Measurements from ENCODE around the gene TRIM26.

DNA sequence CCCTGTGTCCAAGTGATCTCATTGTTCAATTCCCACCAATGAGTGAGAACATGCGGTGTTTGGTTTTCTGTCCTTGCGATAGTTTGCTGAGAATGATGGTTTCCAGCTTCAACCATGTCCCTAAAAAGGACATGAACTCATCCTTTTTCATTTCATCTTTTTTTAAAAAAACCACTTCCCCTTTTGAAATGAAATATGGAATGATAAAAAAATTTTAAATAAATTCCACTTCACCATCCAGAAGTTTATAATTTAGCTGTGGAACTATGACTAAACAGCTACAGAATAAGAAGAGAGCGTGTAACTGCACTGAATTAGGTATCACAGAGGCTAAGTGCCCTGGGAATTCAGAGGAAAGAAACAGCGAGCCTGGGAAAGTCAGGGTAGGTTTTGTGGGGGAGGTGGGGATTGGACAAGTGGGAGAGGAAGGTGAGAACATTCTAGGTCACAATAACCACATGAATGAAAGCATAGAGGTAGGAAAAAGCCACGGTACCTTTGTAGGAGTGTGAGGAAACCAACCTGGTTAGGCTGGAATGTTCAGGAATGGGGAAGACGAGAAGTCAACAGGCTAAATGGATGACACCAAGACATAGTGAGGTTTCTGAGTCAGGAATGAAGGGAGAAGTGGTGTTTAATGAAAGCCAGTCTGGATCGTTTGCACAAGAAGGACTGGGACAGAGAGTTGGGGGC, 63.2 kb downstream of the TRIM26 start:
- TF ChIP-seq, protein P1, sequence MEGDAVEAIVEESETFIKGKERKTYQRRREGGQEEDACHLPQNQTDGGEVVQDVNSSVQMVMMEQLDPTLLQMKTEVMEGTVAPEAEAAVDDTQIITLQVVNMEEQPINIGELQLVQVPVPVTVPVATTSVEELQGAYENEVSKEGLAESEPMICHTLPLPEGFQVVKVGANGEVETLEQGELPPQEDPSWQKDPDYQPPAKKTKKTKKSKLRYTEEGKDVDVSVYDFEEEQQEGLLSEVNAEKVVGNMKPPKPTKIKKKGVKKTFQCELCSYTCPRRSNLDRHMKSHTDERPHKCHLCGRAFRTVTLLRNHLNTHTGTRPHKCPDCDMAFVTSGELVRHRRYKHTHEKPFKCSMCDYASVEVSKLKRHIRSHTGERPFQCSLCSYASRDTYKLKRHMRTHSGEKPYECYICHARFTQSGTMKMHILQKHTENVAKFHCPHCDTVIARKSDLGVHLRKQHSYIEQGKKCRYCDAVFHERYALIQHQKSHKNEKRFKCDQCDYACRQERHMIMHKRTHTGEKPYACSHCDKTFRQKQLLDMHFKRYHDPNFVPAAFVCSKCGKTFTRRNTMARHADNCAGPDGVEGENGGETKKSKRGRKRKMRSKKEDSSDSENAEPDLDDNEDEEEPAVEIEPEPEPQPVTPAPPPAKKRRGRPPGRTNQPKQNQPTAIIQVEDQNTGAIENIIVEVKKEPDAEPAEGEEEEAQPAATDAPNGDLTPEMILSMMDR (IDR thresholded peaks at IDR 0.05), result no peak
- TF ChIP-seq POLR2A (IDR thresholded peaks at IDR 0.05), result no peak

All from lower leg skin (tissue), 3 donors.